NCI-H2081 (cell line): ENCODE measurements around the gene NDUFAF4.

Experiments
- DNase-seq, 2 experiments: peaks; one replicate each; lab custom pipeline; 2025; lab: John Stamatoyannopoulos, UW

Gene NDUFAF4

GRCh38 chr6:96897396-96898240 is at the start of gene NDUFAF4:
NDUFAF4 (minus strand) TSS chr6:96897891; CDS start chr6:96897801, 90 bp downstream.
- DNase-seq: peak; percentile 91 to 95

GRCh38 chr6:96947055-96947454 is 49.4 kb upstream of the NDUFAF4 start:
- no peak for DNase-seq

- no peak for DNase-seq
Observed at GRCh38 chr6:96943555-96944215, 46.0 kb upstream of the NDUFAF4 start.

GRCh38 chr6:96942676-96943075 is 45.0 kb upstream of the NDUFAF4 start:
- DNase-seq: no peak

- DNase-seq: no peak
Observed at GRCh38 chr6:96940322-96940721, 42.6 kb upstream of the NDUFAF4 start.

GRCh38 chr6:96939007-96939805 is 41.5 kb upstream of the NDUFAF4 start:
- DNase-seq: no peak

- no peak for DNase-seq
Observed at GRCh38 chr6:96934087-96934486, 36.4 kb upstream of the NDUFAF4 start.

- no peak for DNase-seq
Observed at GRCh38 chr6:96931198-96931597, 33.5 kb upstream of the NDUFAF4 start.

- DNase-seq: no peak
Observed at GRCh38 chr6:96929741-96930140, 32.0 kb upstream of the NDUFAF4 start.

- no peak for DNase-seq
Observed at GRCh38 chr6:96927660-96928059, 30.0 kb upstream of the NDUFAF4 start.

GRCh38 chr6:96926425-96926824 is 28.7 kb upstream of the NDUFAF4 start:
- DNase-seq: no peak

- DNase-seq: no peak
Observed at GRCh38 chr6:96925290-96925687, 27.6 kb upstream of the NDUFAF4 start.

GRCh38 chr6:96923871-96924493 is 26.3 kb upstream of the NDUFAF4 start:
- DNase-seq: no peak

- DNase-seq: no peak
Observed at GRCh38 chr6:96923400-96923799, 25.7 kb upstream of the NDUFAF4 start.

GRCh38 chr6:96917098-96917497 is 19.4 kb upstream of the NDUFAF4 start:
- no peak for DNase-seq

GRCh38 chr6:96913621-96914020 is 15.9 kb upstream of the NDUFAF4 start:
- no peak for DNase-seq

GRCh38 chr6:96911751-96912150 is 14.1 kb upstream of the NDUFAF4 start:
- no peak for DNase-seq

- DNase-seq: no peak
Observed at GRCh38 chr6:96911171-96911570, 13.5 kb upstream of the NDUFAF4 start.

- DNase-seq: no peak
Observed at GRCh38 chr6:96909811-96910210, 12.1 kb upstream of the NDUFAF4 start.

GRCh38 chr6:96907498-96907897 is 9.8 kb upstream of the NDUFAF4 start:
- no peak for DNase-seq

GRCh38 chr6:96900873-96901272 is 3.2 kb upstream of the NDUFAF4 start:
- DNase-seq: no peak

GRCh38 chr6:96899451-96899998 is 1.8 kb upstream of the NDUFAF4 start:
- no peak for DNase-seq
